GM13977 (cell line): ENCODE measurements around the gene DMRTB1.

Experiments
- DNase-seq: peaks from one replicate; pipeline ENCODE4 v3.0.0; 2012; ENCODE audit warnings: low spot score
- in situ Hi-C: fragments of 300-500 bp; cut with MboI; formaldehyde crosslinking; loops from one replicate; pipeline ENCODE4 v1.12.0; 2022; ENCODE audit warnings: low sequenced_read_pairs, low pct_unique_long_range_greater_than_20kb, mixed read lengths, inconsistent platforms; ENCODE audit not compliant: unreplicated experiment
- TF ChIP-seq, protein P1 (sequence below): IDR thresholded peaks from 2 replicates; pipeline ENCODE4 v1.5.1; 2012; ENCODE audit warnings: mild to moderate bottlenecking, control low read depth; ENCODE audit not compliant: insufficient read depth; ENCODE audit errors: extremely low read depth, missing control alignments

DMRTB1 gene

DNA sequence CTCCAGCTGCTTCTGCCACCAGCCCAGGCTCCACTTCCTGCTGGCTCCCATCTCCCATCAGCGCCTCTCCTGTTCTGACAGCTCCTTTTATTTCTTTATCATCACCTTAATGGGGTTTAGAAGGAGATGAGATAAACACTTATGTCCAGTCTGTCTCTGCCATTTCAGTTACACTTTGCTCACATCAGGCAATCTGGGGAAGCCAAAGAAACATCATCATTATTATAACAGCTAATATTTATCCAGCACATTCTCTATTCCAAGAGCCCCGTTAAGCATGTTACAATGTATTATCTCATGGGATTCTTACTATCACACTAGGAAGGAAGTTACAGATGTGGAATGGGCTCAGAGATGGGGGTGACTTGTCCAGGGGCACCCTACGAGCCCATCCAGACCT, 31.2 kb downstream of the DMRTB1 start:
- TF ChIP-seq, protein P1, sequence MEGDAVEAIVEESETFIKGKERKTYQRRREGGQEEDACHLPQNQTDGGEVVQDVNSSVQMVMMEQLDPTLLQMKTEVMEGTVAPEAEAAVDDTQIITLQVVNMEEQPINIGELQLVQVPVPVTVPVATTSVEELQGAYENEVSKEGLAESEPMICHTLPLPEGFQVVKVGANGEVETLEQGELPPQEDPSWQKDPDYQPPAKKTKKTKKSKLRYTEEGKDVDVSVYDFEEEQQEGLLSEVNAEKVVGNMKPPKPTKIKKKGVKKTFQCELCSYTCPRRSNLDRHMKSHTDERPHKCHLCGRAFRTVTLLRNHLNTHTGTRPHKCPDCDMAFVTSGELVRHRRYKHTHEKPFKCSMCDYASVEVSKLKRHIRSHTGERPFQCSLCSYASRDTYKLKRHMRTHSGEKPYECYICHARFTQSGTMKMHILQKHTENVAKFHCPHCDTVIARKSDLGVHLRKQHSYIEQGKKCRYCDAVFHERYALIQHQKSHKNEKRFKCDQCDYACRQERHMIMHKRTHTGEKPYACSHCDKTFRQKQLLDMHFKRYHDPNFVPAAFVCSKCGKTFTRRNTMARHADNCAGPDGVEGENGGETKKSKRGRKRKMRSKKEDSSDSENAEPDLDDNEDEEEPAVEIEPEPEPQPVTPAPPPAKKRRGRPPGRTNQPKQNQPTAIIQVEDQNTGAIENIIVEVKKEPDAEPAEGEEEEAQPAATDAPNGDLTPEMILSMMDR, result no peak

DNA sequence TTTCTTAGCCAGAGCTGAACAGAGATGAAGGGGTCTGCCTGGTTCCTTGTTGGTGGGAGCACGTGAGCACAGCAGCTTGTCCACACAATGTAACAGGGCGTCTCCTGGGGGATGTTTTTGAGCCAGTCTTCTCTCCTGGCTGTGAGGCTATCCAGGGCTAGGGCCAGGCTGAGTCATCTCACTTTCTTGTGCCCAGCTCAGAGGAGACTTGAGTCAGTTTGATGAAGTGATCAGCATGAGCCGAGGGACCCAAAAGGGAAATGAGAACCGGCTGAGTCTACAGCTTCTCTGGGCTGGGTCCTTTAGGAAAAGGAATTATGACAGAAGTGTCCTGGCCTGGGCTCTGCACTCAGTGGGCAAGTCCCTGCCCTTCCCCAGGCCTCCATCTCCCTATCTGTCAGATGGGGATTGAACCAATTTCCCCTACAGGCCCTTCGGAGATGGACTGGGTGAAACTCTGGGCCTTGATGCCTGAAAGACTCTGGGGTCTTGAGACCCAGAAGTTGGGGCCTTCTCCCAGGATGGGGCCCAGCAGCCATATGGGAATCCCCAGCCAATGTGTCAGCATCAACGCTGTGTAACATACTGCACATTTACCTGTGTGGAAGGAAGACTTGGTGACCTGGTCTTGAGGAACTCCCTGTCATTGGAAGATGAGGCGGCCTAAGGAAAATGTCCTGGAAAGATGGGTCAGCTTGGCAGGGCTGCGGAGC, 36.6 kb downstream of the DMRTB1 start:
- no peak for DNase-seq
- in situ Hi-C loops, result no loop called here
- TF ChIP-seq, protein P1, result no peak

More for the DNA sequence above, 31.2 kb downstream of the DMRTB1 start:
- in situ Hi-C loops, result no loop called here
- no peak for DNase-seq

DNA sequence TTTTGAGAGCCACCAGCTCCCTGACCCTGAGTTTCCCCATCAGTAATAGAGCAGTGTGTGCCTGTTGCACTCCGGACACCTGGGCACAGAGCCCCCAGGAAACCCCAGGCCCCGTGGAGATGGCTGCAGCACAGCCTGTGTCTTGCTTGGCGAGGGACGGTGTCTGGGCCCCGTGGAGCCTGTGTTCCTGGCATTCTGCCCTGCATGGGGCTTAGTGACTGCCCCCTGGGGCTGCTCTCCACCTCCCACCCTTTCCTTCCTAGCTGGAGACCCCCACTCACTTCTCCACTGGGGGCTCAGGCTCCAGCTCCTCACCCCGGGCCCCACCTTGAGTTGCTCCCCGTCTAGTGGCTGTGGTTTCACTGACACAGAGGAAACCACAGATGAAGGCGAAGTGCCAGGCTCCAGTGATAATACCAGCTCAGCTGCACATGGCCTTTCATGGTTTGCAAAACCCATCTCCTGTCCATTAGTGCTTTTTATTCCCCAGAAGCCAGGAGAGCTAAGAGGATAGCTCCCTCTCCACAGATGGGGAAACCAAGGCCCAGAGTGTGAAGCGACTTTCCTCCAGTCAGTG, 39.4 kb downstream of the DMRTB1 start:
- no peak for DNase-seq
- in situ Hi-C loops, result no loop called here
- TF ChIP-seq, protein P1, result no peak

DNA sequence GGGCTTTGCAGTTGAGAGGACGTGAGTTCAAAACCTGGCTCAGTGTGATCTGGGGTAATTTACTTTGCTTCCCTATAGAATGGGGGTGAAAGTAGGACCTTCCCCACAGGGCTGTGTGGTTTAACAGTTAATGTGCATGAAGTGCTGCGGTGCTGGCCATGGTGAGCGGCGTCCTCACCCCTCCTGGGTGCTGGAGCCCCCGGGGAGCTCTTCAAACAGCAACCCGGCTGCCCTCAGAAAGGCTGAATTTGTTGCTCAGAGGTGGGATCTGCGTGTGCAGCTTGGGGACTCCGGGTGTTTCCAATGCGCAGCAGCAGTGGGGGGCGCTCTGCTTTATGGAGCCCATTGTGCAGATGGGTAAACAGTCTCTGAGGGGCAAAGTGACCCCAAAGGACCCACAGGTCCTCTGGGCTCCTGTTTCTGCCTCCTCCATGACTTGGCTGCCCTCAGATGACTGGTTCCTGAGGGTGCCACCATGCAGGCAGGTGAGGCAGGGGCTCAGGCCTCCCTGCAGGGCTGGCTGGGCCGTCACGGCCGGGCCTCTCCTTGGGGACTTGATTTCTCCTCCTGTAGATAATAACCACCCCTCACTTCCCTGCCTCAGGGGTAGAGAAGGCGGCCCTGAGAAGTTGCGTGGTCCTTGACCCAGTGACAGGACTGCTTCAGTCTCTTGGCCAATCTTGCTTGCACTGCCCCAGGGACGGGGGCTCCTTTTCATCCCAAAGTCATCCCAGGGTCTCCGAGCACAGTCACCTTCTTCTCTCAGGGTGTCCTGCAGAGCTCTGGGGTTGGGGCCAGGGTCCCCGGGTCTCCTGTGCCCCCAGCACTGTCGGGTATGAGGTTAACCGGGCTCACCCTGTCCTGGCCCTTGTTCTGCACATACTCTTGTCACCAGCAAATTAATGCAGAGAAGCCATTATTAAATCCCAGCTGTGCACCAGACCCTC, 40.3 kb downstream of the DMRTB1 start:
- DNase-seq, result no peak
- TF ChIP-seq, protein P1, result no peak
- in situ Hi-C loops, result no loop called here

DNA sequence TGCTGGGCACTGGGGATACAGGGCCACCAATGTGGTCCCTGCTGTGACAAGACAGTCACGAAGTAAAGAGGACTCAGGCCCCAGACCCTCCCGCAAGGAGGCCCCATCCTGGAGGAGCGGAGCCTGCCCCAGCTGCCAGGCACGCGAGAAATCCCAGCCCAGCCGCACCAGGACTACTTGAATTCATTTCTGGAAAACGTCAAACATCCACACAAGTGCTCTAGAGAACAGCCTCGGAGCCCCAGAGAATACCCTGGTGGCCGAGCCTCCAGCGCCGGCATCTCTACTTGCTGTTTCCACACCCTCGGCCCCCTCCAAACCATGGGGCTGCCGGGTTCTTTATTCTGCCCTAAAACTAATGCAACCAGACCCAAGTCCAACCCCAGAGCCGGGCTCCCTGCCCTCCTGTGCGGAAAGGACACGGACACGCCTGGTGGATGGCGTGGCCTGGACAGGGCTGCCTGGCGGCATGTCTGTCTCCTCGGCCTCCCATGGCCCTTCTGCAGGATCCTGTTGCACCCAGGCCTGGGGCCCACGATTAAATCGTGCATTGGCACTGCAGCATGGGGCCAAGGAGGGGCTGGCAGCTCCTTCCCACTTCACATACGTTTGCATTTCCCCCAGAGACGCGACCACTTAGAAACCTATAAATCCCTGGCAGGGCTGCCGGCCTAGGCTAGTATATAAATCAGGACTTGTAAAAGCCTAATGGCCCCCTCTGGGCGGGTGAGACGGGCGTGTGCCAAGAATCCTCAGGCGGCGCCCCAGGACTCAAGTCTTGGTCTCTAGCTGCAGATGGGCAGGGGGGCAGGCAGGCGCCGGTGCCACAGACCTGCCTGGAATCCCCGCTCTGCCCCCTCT, 41.2 kb downstream of the DMRTB1 start:
- in situ Hi-C loops, result no loop called here
- no peak for DNase-seq
- TF ChIP-seq, protein P1, result no peak
